ENCODE results near the gene KLK12.

KLK12 gene

GRCh38 chr19:51047031-51047335 lies 12.2 kb upstream of the KLK12 start:
- no peak overlapping the region for H3K4me3 ChIP-seq (ENCODE audit: low read depth, low read length)
- TF ChIP-seq, protein P1, sequence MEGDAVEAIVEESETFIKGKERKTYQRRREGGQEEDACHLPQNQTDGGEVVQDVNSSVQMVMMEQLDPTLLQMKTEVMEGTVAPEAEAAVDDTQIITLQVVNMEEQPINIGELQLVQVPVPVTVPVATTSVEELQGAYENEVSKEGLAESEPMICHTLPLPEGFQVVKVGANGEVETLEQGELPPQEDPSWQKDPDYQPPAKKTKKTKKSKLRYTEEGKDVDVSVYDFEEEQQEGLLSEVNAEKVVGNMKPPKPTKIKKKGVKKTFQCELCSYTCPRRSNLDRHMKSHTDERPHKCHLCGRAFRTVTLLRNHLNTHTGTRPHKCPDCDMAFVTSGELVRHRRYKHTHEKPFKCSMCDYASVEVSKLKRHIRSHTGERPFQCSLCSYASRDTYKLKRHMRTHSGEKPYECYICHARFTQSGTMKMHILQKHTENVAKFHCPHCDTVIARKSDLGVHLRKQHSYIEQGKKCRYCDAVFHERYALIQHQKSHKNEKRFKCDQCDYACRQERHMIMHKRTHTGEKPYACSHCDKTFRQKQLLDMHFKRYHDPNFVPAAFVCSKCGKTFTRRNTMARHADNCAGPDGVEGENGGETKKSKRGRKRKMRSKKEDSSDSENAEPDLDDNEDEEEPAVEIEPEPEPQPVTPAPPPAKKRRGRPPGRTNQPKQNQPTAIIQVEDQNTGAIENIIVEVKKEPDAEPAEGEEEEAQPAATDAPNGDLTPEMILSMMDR (IDR thresholded peaks at IDR 0.05; ENCODE audit: low read depth, low read length): no peak

GRCh38 chr19:51044327-51044726 lies 9.5 kb upstream of the KLK12 start:
- TF ChIP-seq, protein P1 (IDR thresholded peaks at IDR 0.05; ENCODE audit: low read depth, low read length): no peak
- no peak overlapping the region for H3K4me3 ChIP-seq (ENCODE audit: low read depth, low read length)

DNA sequence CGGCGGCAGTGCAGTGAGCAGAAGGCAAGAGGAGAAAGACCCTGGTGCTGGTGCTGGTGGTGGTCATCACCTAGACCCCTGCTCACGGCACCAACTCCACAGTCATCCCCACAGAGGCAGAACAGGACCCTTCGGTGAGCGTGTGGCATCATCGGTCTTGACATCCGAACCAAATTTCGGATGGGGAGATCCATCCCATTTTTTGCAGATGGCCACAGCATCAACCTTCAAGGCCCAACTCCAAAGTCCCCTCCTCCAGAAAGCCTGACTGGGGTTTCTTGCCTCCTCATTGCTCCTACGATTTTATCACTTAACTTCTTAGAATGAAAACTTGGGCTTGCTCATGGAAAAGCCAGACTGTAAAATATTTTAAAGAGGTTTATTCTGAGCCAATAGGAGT lies 8.7 kb upstream of the KLK12 start:
- TF ChIP-seq, protein P1 (IDR thresholded peaks at IDR 0.05; ENCODE audit: low read depth, low read length): no peak

GRCh38 chr19:51040151-51040550 lies 5.3 kb upstream of the KLK12 start:
- TF ChIP-seq, protein P1 (IDR thresholded peaks at IDR 0.05; ENCODE audit: low read depth, low read length): no peak
- no peak overlapping the region for H3K4me3 ChIP-seq (ENCODE audit: low read depth, low read length)

More for the DNA sequence above, 8.7 kb upstream of the KLK12 start:
- H3K4me3 ChIP-seq (ENCODE audit: low read depth, low read length): no peak overlapping the region

DNA sequence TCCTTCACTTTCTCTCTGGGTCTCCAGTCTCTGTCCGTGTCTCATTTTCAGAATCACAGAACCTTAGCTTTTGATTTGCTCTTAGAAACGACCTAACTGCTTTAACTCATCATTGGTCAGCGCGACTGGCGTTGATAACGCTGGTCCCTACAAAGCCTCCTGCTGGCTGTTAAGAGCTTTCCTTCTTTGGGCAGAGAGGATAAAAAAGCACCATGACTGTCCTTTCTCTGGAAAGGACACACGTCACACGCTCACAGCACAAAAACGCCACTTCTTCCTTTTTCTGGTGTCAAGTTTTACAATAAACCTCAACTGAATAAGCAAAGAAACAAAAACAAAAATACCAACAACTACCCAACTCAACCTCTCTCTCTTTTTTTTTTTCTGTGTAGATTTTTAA lies 1.7 kb upstream of the KLK12 start:
- TF ChIP-seq, protein P1 (IDR thresholded peaks at IDR 0.05; ENCODE audit: low read depth, low read length): no peak

DNA sequence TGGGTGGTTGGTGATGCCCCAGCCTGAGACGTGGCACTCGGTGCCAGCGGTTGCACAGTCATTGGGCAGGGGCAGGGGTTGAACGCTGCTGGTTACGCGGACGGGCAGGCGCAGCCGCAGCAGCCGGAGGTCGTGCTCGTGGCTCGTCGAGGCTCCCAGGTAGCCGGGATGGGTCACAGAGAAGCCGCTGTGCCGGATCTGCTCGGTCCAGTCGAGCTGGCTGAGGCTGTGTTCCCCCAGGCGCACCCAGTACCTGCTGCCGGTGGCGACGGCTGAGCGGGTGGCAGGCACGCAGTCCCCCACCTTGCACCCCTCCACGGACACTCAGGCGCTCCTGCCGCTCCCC lies 2.9 kb downstream of the KLK12 start:
- TF ChIP-seq, protein P1 (IDR thresholded peaks at IDR 0.05; ENCODE audit: low read depth, low read length): no peak
- no peak overlapping the region for H3K4me3 ChIP-seq (ENCODE audit: low read depth, low read length)

More for the DNA sequence above, 1.7 kb upstream of the KLK12 start:
- no peak overlapping the region for H3K4me3 ChIP-seq (ENCODE audit: low read depth, low read length)

DNA sequence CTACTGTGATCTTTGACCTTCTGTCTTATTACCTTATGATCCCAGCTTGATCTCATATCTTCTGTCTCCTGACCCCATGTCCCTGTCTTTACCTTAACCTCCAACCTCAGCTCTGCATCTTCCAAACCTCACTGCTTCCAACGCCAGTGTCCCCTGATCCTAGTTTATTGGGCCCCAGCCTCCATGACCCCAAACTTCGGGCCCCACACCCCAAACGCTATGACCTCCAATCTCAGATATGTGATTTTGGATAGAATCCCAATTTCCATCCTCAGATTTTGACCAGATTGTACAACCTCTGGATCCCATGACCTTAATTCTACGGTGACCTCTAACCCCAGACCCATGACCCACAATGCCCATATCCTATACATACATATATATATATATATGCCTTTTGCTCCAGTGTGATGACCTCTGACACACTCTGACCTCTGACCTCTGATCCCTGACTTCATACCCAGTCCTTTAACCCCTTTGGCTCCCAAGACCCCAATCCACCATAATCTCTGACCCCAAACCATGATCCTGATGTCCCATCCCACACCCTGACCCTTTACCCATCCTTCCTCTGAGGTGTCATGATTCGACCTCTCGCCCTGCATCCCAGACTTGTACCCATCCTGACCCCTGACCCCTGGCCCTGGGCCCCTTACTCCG lies 3.5 kb downstream of the KLK12 start:
- TF ChIP-seq, protein P1 (IDR thresholded peaks at IDR 0.05; ENCODE audit: low read depth, low read length): no peak
- H3K4me3 ChIP-seq (ENCODE audit: low read depth, low read length): no peak overlapping the region
